Neural crest cell (in vitro differentiated cells): ENCODE results near the gene PPM1E. TPM values are rescaled to one million over a fixed set of nuclear protein-coding genes. Genes with fewer than 3 reads are reported as not detected.
A peak's percentile ranks its signal among the peaks of the same experiment; 100 is the strongest.

Experiments used
- DNase-seq: peaks from one replicate; pipeline ENCODE4 v3.0.0; 2021; ENCODE audit warnings: low read depth, mixed read lengths, low spot score
- H3K27ac Mint-ChIP-seq: one replicate; pipeline ENCODE4 v1.8.0; 2021; ENCODE audit warnings: mild to moderate bottlenecking, mixed read lengths; ENCODE audit not compliant: unreplicated experiment
- H3K27me3 Mint-ChIP-seq: 2 replicates; pipeline ENCODE4 v1.8.0; 2021; ENCODE audit warnings: low read depth, mild to moderate bottlenecking, mixed read lengths
- H3K36me3 Mint-ChIP-seq: 2 replicates; pipeline ENCODE4 v1.8.0; 2021; ENCODE audit warnings: low read depth, mild to moderate bottlenecking, mixed read lengths
- H3K4me1 Mint-ChIP-seq: 2 replicates; pipeline ENCODE4 v1.8.0; 2021; ENCODE audit warnings: mixed read lengths
- H3K4me3 Mint-ChIP-seq: one replicate; pipeline ENCODE4 v1.8.0; 2021; ENCODE audit warnings: mild to moderate bottlenecking, mixed read lengths
- H3K9me3 Mint-ChIP-seq: 2 replicates; pipeline ENCODE4 v1.8.0; 2021; ENCODE audit warnings: mixed read lengths
- total RNA-seq: library from RNA; stranded (reverse); gene quantifications from 2 replicates; pipeline ENCODE4 v1.2.1, GENCODE V29; 2021
- TF ChIP-seq, protein P1 (sequence below): fragments of 200-600 bp; sonication (generic); conservative IDR thresholded peaks from 2 replicates; pipeline ENCODE4 v1.5.0; 2021; ENCODE audit warnings: antibody characterized with exemption, mild to moderate bottlenecking

The PPM1E gene
- total RNA-seq, 1 donor from 2014 or later = 15.2 TPM

DNA sequence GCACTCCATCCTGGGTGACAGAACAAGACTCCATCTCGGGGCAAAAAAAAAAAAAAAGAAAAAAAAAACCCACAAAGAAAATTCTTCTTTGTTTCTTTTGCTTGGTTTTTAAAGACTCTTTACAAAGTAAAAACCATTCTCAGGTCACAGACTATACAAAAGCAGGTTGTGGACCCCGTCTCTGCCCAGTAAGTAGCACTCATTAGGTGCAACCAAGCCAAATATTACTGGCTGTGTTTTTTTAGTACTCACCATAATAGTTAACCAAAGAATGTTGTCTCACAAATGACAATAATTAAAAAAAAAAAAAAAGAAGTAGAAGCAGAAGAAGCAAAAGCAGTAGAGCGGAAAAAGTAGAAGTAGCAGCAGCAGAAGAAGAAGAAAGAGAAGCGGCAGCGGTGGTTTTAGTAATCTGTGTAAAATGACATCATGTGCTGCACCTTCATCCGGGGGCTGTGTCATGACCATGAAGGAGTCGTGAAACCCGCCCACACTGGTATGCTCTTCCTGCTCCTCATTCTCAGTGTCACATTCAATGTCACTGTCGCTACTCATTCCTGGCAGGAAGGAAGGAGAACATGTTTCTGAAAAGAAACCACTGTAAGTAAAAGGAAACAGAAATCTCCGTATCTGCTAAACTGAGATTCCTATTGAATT is 245.6 kb downstream of the PPM1E start:
- H3K36me3 Mint-ChIP-seq = peaks cover 3% of the 10 kb centered on the region

DNA sequence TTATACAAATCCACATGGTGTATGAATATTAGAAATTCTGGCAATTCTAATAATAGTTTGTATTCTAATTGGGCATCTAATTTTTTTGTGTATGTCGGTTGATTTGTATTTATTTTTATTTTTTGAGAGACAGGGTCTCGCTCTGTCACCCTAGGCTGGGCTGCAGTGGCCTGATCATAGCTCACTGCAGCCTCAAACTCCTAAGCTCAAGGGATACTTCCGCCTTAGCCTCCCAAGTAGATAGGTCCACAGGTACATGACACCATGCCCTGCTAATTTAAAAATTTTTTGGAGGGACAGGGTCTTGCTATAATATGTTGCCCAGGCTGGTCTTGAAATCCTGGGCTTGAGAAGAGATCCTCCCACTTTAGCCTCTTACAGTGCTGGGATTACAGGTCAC is 246.5 kb downstream of the PPM1E start:
- H3K27me3 Mint-ChIP-seq = no peaks in the 10 kb centered on the region
- H3K9me3 Mint-ChIP-seq = no peaks in the 10 kb centered on the region
- H3K36me3 Mint-ChIP-seq = peaks cover 3% of the 10 kb centered on the region
- DNase-seq = no peak
- no peak overlapping the region for H3K4me3 Mint-ChIP-seq
- no peak overlapping the region for H3K27ac Mint-ChIP-seq
- peaks cover 11% of the 10 kb centered on the region for H3K4me1 Mint-ChIP-seq
- TF ChIP-seq, protein P1, sequence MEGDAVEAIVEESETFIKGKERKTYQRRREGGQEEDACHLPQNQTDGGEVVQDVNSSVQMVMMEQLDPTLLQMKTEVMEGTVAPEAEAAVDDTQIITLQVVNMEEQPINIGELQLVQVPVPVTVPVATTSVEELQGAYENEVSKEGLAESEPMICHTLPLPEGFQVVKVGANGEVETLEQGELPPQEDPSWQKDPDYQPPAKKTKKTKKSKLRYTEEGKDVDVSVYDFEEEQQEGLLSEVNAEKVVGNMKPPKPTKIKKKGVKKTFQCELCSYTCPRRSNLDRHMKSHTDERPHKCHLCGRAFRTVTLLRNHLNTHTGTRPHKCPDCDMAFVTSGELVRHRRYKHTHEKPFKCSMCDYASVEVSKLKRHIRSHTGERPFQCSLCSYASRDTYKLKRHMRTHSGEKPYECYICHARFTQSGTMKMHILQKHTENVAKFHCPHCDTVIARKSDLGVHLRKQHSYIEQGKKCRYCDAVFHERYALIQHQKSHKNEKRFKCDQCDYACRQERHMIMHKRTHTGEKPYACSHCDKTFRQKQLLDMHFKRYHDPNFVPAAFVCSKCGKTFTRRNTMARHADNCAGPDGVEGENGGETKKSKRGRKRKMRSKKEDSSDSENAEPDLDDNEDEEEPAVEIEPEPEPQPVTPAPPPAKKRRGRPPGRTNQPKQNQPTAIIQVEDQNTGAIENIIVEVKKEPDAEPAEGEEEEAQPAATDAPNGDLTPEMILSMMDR = no peak

More for the DNA sequence above, 245.6 kb downstream of the PPM1E start:
- Mint-ChIP-seq H3K4me1 (peaks cover 11% of the 10 kb centered on the region), H3K27me3 (no peaks in the 10 kb centered on the region), H3K9me3 (no peaks in the 10 kb centered on the region), H3K4me3 (no peak overlapping the region), H3K27ac (no peak overlapping the region)
- DNase-seq = no peak
- TF ChIP-seq, protein P1 = no peak

DNA sequence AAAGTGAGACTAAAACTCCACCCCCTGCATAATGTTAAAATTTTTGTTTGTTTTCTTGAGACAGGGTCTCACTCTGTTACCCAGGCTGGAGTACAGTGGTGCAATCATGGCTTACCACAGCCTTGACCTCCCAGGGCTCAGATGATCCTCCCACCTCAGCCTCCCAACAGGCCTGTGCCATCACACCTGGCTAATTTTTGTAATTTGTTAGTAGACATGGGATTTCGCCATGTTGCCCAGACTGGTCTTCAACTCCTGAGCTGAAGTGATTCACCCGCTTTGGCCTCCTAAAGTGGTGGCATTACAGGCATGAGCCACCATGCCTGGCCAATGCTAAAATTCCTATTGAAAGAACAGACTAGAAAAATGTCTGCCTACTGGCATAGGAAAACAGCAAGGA is 247.2 kb downstream of the PPM1E start:
- Mint-ChIP-seq H3K27ac (no peak overlapping the region), H3K27me3 (no peaks in the 10 kb centered on the region), H3K9me3 (no peaks in the 10 kb centered on the region), H3K4me1 (peaks cover 11% of the 10 kb centered on the region), H3K4me3 (no peak overlapping the region), H3K36me3 (peaks cover 3% of the 10 kb centered on the region)
- TF ChIP-seq, protein P1 = no peak
- DNase-seq = no peak

DNA sequence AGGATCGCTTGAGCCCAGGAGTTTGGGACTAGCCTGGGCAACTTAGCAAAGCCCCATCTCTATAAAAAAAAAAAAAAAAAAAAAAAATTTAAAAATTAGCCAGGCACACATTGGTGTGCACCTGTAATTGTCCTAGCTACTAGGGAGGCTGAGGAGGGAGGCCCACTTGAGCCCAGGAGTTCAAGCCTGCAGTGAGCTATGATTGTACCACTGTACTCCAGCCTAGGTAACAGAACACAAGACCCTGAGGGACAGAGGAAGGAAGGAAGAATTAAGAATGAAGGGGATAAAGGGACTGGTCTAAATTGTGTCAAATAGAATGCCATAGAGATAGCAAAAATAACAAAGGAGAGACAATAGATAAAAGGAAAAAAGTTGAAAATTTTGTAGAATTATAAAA is 248.2 kb downstream of the PPM1E start:
- Mint-ChIP-seq H3K27me3 (no peaks in the 10 kb centered on the region), H3K27ac (no peak overlapping the region), H3K4me3 (no peak overlapping the region), H3K9me3 (no peaks in the 10 kb centered on the region), H3K36me3 (peaks cover 3% of the 10 kb centered on the region), H3K4me1 (peaks cover 11% of the 10 kb centered on the region)
- TF ChIP-seq, protein P1 = no peak
- no peak for DNase-seq

DNA sequence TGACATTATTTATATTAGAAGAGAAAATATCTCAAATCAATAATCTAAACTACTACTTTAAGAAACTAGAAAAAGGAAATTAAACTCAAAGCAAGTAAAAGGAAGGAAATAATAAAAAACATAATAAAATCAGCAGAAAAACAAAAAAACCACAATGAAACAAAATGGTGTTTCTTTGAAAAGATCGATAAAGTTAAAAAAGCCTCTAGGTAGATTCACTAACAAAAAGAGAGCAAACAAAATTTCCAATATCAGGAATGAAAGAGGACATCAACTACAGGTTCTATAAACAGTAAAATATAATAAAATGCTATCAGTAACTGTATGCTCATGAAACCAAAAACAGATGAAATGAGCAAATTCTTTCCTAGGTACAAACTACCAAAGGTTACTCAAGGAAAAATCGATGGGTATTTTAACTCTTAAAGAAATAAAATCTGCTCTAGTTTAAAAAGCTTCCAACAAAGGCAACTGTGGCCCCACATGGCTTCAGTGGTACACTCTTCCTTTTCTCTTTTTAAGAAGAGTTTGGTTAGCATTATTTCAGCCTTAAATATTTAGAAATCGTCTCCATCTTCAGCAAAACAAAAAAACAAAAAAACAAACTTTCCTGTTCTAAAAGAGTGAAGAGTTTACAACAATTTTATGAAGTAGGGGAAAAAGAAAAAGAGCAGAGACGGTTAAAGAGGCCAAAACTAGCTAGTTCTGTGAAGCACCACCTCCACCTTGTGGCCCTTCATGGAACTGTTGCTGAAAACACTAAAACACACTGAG is 248.9 kb downstream of the PPM1E start:
- H3K36me3 Mint-ChIP-seq = peaks cover 2% of the 10 kb centered on the region
- no peaks in the 10 kb centered on the region for H3K27me3 Mint-ChIP-seq
- H3K27ac Mint-ChIP-seq = peak overlapping the region; percentile 85
- TF ChIP-seq, protein P1 = peak; percentile 99
- no peak overlapping the region for H3K4me3 Mint-ChIP-seq
- H3K4me1 Mint-ChIP-seq = peaks cover 11% of the 10 kb centered on the region
- peak; percentile 69 for DNase-seq
- no peaks in the 10 kb centered on the region for H3K9me3 Mint-ChIP-seq
